ENCODE data around the gene DENND1B.
A peak's percentile ranks its signal among the peaks of the same experiment; 100 is the strongest.

DENND1B gene

DNA sequence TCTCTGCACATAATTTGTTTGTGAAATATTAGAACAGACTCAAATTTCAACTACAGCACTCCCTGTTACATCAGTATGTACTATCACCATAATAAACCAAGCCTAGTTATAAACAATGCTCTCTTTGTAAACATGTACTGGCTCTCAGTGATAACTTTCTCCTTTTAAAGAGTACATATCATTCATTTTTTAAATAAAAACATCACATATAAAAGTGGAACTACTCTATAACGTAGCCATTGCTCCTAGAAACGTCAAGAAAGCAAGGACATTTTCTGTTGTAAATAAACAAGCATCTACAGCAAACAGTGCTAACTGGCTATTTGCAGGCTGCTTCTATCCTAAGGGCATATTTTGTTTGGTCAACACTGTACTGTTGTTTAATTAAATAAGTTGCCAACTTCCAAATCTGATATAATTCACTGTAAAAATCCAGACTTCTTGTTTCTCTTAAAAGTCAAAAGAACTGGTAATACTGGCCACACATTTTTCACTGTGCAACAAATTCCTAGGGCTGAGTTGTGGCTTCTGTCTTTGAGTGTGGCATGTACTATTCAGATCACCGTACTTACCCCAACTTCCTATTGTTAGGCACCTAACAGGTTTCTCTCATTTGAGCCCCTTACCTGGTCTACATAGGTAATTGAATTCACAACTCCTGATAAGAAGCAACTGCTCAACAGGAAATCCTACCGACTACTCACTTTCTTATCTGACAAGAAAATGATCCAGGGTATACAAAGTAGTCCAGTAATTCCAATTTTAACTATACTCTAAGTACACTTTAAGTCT, 111.9 kb downstream of the DENND1B start:
- intact Hi-C loops (cut with DNase I) = no loop called here
- DNase-seq = no peak

DNA sequence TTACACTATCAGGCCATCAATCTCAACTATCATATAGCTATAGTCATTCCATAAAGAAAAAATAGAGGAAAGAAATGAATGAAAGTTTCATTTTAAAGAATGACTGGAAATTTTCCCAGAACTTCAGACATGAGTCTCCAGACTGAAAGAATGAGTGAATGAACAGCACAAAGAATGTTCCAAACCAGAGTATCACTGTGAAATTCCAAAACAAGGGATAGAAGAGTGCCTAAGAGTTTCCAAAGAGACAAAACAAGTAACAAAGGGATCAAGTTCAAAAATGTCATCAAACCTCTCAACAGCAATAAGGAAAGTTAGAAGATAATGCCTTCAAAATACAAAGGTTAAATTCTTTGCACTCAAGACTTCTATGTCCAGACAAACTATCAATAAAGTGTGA, 114.9 kb downstream of the DENND1B start:
- intact Hi-C loops (cut with DNase I) = no loop called here
- DNase-seq = no peak

GRCh38 chr1:197659171-197659570, 116.1 kb downstream of the DENND1B start:
- DNase-seq = no peak
- intact Hi-C loops (cut with DNase I) = no loop called here

- intact Hi-C loops (cut with DNase I) = no loop called here
Measured at GRCh38 chr1:197649188-197649587, 126.1 kb downstream of the DENND1B start.

GRCh38 chr1:197638316-197638715, 137.0 kb downstream of the DENND1B start:
- intact Hi-C loops (cut with DNase I) = no loop called here
- no peak for DNase-seq

More at GRCh38 chr1:197649188-197649587, 126.1 kb downstream of the DENND1B start:
- DNase-seq = no peak

- intact Hi-C loops (cut with DNase I) = no loop called here
- no peak for DNase-seq
Measured at GRCh38 chr1:197637406-197637805, 137.9 kb downstream of the DENND1B start.

DNA sequence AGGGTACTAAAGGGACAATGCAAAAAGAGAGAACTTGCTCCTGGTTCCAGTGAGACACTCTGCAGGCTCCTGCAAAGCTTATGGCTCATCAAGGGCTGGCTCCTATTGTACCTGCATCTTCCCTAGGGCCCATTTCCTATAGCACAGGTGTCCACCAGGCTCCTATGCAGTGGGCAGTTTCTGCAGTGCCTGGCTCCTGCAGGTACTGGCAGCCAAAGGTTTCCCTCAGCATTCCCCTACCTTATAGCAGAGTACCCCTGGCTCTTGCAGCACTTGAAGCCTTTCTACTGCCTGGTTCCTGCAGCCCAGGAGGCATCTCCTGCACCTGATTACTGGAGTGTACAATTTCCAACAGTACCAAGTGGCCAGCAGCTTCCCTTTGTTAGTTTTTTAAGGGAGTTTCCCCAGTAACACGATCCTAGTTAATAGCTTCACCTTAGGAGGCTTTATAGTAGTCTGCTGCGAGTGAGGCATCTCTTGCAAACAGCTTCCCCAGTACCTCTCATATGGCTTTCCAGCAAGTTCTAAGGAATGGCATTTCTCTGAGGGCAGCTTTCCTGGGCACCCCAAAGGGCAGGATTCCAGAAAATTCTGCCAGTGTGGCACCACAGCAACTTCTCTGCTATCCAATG, 141.7 kb downstream of the DENND1B start:
- DNase-seq = no peak
- intact Hi-C loops (cut with DNase I) = no loop called here

- intact Hi-C loops (cut with DNase I) = no loop called here
- DNase-seq = no peak
Measured at GRCh38 chr1:197632651-197633050, 142.6 kb downstream of the DENND1B start.

- intact Hi-C loops (cut with DNase I) = no loop called here
- DNase-seq = no peak
Measured at GRCh38 chr1:197632005-197632404, 143.3 kb downstream of the DENND1B start.

DNA sequence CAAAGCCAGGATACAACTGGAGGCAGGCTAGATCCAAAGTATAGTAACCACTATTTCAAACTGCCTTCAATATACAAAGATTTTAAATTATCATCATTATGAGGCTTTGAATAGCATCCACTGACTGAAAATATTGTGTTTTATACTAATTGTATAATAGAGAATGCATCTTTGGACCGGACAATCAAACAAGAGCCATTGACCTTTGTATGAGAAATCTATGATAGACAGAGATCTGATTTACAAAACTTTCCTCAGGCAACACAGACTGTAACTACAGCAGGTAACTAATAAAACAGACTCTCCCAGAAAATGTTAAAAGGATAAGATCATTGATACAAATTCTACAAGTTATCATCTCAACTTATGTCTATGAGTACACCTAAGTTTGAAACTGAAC, 152.9 kb downstream of the DENND1B start:
- no peak for DNase-seq
- intact Hi-C loops (cut with DNase I) = no loop called here

- intact Hi-C loops (cut with DNase I) = no loop called here
- no peak for DNase-seq
Measured at GRCh38 chr1:197621761-197622160, 153.5 kb downstream of the DENND1B start.

DNA sequence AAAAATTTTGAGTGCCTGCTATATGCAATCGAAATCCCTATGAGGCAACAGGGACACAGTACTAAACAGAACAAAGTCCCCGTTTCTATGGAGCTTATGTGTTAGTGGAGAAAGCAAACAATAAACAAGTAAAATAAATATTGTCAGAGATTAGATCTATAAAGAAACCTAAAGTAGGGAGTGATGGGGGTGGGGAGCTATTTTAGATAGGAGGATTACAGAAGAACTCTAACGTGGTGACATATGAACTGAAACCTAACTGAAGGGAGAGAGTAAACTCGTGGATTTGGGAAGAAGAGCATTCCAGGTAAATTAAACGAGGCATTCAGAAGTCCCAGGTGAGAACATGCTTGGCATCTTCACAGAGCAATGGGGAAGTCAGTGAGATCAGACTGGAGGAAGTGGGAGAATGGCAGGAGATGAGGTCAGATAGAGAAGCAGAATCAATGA, 154.5 kb downstream of the DENND1B start:
- intact Hi-C loops (cut with DNase I) = no loop called here
- DNase-seq = no peak

GRCh38 chr1:197619008-197619640, 156.2 kb downstream of the DENND1B start:
- intact Hi-C loops (cut with DNase I) = no loop called here
- no peak for DNase-seq

GRCh38 chr1:197618061-197618460, 157.2 kb downstream of the DENND1B start:
- no peak for DNase-seq
- intact Hi-C loops (cut with DNase I) = no loop called here

DNA sequence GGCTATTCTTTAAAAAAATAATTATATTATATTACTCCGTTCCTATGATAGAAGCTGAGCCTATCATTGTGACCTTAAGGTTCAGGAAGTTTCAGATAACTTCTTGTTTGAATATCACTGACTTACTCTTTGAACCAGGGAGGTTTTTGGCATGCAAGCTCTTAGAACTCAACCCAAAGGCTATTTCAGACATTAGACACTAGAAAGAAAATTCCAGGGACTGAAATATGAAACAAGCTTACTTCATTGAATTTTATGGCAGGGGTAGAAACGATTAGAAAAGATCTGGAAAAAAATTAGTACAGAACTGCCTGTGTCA, 159.6 kb downstream of the DENND1B start:
- intact Hi-C loops (cut with DNase I) = no loop called here
- DNase-seq = no peak

DNA sequence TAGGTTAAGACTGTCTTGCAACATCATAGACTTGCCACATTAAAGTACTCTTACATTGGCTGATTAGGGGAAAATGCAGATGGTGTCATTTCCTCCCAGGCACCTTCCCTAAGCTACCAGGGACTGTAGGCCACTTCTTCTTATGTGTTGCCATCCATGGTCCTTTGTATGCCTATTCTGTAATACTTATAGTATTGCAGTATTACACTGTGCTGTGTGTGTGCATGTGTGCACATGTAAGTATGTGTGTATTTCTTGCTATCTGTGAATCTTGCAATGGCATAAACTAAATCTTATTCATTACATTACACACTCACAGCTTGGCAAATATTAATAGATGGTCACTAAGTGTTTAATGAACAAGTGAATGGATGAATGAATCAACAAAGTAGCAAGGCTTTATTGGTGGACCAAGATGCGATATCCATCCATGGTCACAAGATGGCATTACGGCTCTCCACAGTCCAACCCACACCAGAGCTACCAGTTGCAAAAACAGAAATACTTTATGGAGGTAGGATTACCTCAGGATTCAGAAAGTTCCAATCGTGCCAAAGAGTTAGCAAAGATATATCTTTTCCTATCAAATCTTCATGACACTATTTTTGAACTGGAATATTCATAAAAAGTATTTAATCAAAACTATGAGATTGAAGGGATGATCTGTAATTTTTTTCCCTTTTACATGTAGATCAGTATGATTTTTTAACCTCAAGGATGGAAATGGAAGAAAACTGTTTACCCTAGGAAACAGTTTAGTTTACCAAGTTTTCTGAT, 160.2 kb downstream of the DENND1B start:
- intact Hi-C loops (cut with DNase I) = no loop called here
- DNase-seq = peak in 20 of 42 donors; percentile 5 to 56 (median 16)

- intact Hi-C loops (cut with DNase I) = no loop called here
- no peak for DNase-seq
Measured at GRCh38 chr1:197606168-197606845, 169.0 kb downstream of the DENND1B start.

GRCh38 chr1:197604302-197604701, 171.0 kb downstream of the DENND1B start:
- intact Hi-C loops (cut with DNase I) = no loop called here
- no peak for DNase-seq

- DNase-seq = no peak
- intact Hi-C loops (cut with DNase I) = no loop called here
Measured at GRCh38 chr1:197600751-197601150, 174.5 kb downstream of the DENND1B start.
